NT2/D1 (cell line): Measurements from ENCODE around the gene SNX7.

ENCODE experiments used
- YY1 ChIP-seq: IDR thresholded peaks from 2 replicates; pipeline ENCODE4 v1.6.1; 2011; ENCODE audit not compliant: insufficient read length, insufficient read depth
- ZNF274 ChIP-seq: IDR thresholded peaks from 2 replicates; pipeline ENCODE4 v1.6.1; 2011; ENCODE audit warnings: mild to moderate bottlenecking, low read depth, low read length

DNA sequence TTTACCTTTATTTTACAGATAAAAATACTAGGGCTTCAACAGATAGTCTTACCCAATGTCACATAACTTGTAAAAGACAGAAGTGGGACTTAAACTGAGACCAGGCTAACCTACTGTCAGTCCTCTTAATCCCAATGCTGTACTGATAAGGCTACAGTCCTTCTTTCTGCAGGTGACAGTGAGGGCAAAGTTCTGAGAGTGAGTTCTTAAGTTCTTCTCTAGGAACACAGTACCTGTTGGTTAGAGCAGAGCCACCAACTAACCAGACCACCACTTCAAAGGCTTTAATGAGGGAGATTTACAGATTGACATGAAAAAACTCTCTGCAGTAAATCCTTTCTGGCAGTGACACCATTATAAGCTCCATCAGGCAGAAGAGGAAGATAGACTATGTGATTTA, 74.2 kb downstream of the SNX7 start:
- no peak for TF ChIP-seq ZNF274
- no peak for TF ChIP-seq YY1
